HG02763 (cell line): ENCODE results near the gene CRYZL1.
"Not testable (repeated sequence)": the region's sequence is repeated elsewhere in the genome, so short reads cannot be mapped to it uniquely, and the experiment has no call there.

ENCODE experiments used
- ATAC-seq: cut with Tn5 transposase; IDR thresholded peaks from one replicate; pipeline ENCODE4 v1.9.1; 2021; ENCODE audit warnings: mild to moderate bottlenecking, moderate library complexity; ENCODE audit not compliant: unreplicated experiment

Gene CRYZL1

GRCh38 chr21:33641352-33642026 is at the start of gene CRYZL1:
Gene CRYZL1 (minus strand): TSS chr21:33641741. CDS start chr21:33631551, 10,190 bp downstream.
- ATAC-seq: peak; percentile 85

GRCh38 chr21:33690874-33691273 is 49.3 kb upstream of the CRYZL1 start:
- no peak for ATAC-seq

GRCh38 chr21:33688353-33688752 is 46.8 kb upstream of the CRYZL1 start:
- ATAC-seq: no peak

GRCh38 chr21:33687634-33688033 is 46.1 kb upstream of the CRYZL1 start:
- ATAC-seq: no peak

- no peak for ATAC-seq
These were observed 44.8 kb upstream of the CRYZL1 start for GRCh38 chr21:33686386-33686785.

- no peak for ATAC-seq
These were observed 44.2 kb upstream of the CRYZL1 start for GRCh38 chr21:33685613-33686197.

GRCh38 chr21:33684923-33685560 is 43.5 kb upstream of the CRYZL1 start:
- ATAC-seq: no peak

GRCh38 chr21:33684068-33684467 is 42.5 kb upstream of the CRYZL1 start:
- no peak for ATAC-seq

- no peak for ATAC-seq
These were observed 41.6 kb upstream of the CRYZL1 start for GRCh38 chr21:33682992-33683627.

GRCh38 chr21:33680870-33681269 is 39.3 kb upstream of the CRYZL1 start:
- ATAC-seq: no peak

GRCh38 chr21:33677450-33677849 is 35.9 kb upstream of the CRYZL1 start:
- ATAC-seq: no peak

GRCh38 chr21:33676666-33677065 is 35.1 kb upstream of the CRYZL1 start:
- not testable (repeated sequence) for ATAC-seq

GRCh38 chr21:33674226-33674625 is 32.7 kb upstream of the CRYZL1 start:
- no peak for ATAC-seq

GRCh38 chr21:33673473-33673872 is 31.9 kb upstream of the CRYZL1 start:
- ATAC-seq: no peak

GRCh38 chr21:33670076-33670978 is 28.8 kb upstream of the CRYZL1 start:
- no peak for ATAC-seq

- no peak for ATAC-seq
These were observed 27.1 kb upstream of the CRYZL1 start for GRCh38 chr21:33668620-33669019.

GRCh38 chr21:33668180-33668579 is 26.6 kb upstream of the CRYZL1 start:
- ATAC-seq: no peak

- no peak for ATAC-seq
These were observed 26.1 kb upstream of the CRYZL1 start for GRCh38 chr21:33667636-33668035.

- no peak for ATAC-seq
These were observed 24.6 kb upstream of the CRYZL1 start for GRCh38 chr21:33666153-33666552.

- ATAC-seq: no peak
These were observed 22.6 kb upstream of the CRYZL1 start for GRCh38 chr21:33664135-33664534.

- no peak for ATAC-seq
These were observed 21.7 kb upstream of the CRYZL1 start for GRCh38 chr21:33663241-33663640.
